Measurements from ENCODE around the gene EMC8.
"Not testable (repeated sequence)": the region's sequence is repeated elsewhere in the genome, so short reads cannot be mapped to it uniquely, and the experiment has no call there.

Gene EMC8

DNA sequence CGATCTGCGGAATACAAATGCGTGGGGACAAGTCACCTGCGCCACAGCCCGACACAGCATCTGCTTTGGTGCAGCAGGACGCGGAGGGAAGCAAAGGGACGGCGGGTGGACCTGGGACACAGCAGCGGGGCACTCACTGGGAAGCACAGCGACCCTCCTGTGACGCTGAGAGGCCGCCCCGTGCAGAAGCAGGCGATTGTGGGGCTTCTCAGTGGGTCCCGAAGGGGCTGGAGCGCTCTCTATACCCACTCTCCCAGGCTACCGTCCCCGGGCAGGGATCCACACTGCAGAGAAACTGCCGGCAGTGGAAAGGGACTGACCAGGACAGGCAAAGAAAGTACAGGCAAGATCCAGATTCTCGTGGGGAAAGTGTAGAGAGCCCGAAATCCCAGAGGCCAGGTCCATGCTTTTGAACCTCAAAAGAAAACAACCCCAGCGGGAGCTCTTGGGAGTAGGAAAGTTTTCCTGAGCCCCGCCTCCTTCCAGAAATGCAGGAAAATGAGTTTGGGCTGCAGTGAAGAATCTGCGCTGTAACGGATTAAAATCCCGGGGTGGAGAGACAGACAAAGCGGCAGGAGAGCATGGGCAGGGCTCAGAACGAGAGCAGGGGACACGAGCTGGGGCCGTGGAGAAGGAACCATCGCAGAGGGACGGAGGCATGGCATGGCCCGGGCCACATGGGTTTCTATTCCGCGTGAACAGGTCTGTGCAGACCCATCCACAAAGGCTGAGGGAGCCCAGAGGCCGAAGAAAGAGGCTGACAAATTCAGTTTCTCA, 12.9 kb upstream of the EMC8 start:
- DNase-seq: no peak

DNA sequence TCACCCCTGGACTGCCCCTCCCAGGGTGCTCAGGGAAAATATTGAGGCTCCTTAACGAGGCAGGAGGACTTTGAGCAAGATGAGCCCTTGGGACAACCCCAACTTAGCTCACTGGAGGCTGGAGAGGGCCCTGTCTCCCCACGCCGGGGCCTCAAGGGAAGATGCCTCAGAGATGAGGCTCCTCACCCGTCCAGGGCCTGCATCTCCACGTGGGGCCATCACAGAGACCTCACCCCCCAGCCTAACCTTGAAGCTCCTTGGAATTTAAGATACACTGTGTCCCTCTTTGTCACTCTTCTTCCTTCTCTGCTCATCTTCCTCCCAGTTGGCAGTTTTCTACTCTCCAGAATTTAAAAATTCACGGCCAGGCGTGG, 11.4 kb upstream of the EMC8 start:
- DNase-seq: no peak

DNA sequence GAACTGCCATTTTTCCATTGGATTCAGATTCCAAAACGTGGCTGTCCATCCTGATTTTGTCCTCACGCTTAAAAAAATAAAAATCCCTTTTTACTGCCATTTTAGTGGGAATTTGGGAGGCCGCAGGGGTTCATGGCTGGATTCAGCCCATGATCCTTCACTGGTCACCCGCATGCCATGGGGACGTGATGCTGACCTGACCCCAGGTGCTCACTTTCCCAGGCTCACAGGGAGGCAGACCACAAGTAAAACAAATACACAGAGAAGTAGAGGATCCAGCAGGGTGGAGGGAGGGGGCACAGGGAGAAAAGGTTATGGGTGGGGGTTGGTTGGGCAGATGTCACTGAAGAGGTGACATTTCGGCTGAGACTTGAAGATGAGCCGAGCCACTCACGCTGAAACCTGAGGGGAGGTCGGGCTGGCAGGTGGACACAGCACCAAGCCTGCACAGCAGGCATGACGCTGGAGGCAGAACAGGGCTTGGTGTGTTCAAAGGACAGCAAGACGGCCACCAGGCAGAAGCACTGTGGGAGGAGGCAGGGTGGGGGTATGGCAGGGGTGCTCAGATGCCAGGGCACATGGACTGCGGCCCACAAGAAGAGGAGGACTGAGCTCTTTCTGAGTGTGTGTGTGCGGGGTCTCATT, 10.9 kb upstream of the EMC8 start:
- no peak for DNase-seq

DNA sequence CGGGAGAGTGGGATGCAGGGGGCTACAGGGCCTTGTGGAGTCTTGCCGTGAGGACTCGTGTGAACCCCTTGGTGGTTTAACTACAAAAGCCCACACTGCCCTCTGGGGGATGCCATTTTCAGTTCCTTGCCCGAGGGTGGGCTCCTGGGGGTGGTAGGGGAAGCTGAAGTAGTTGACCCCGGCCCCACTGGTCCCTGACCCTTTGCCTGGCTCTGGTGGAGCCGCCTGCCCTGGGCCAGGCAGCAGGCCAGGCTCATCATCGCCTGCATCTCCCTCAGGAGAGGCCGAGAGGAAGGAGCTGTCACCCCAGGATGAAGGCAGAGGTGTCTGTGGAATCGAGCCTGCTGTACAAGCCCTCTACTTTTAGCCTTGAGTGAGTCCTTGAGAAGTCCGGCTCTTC, 10.3 kb upstream of the EMC8 start:
- no peak for DNase-seq

DNA sequence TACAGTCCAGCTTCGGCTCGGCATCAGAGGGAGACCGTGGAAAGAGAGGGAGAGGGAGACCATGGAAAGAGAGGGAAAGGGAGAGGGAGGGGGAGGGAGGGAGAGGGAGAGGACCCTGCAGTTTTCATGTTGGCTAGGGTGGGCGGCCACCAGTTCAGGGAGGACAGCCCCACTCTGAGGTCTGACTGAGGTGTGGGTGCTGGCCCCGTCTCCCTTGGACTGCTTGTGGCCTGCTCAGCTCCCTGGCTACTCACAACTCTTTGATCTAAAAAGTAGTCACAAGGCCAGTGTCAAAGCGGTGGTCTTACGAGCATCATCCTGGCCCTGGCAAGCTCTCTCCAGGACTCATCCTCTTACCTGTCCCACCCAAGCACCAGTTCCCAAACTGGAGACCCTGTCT, 9.6 kb upstream of the EMC8 start:
- no peak for DNase-seq

DNA sequence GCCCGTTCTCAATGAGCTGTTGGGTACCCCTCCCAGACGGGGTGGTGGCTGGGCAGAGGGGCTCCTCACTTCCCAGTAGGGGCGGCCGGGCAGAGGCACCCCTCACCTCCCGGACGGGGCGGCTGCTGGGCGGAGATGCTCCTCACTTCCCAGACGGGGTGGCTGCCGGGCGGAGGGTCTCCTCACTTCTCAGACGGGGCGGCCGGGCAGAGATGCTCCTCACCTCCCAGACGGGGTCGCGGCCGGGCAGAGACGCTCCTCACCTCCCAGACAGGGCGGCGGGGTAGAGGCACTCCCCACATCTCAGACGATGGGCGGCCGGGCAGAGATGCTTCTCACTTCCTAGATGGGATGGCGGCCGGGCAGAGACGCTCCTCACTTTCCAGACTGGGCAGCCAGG, 8.8 kb upstream of the EMC8 start:
- DNase-seq: not testable (repeated sequence)

DNA sequence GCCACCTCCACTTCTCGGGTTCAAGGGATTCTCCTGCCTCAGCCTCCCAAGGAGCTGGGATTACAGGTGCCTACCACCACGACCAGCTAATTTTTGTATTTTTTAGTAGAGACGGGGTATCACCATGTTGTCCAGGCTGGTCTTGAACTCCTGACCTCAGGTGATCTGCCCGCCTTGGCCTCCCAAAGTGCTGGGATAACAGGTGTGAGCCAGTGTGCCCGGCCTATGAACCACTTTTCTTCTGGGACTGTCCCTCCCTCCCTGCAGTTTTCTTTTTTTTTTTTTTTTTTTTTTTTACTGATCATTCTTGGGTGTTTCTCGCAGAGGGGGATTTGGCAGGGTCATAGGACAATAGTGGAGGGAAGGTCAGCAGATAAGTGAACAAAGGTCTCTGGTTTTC, 8.0 kb upstream of the EMC8 start:
- not testable (repeated sequence) for DNase-seq

DNA sequence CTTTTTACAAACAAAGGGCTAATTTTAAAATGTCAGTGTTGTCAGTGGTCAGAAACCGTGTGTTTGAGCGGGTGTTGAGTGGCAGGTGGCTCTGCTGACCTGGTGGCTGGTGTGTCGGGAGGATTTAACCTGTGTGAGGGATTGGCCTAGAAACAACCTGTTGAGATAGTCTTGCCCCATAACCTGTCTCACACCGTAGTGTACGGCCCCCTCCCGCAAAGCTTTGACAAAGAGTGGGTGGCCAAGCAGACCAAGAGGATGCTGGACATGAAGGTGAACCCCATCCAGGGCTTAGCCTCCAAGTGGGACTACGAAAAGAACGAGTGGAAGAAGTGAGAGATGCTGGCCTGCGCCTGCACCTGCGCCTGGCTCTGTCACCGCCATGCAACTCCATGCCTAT, 7.2 kb upstream of the EMC8 start:
- no peak for DNase-seq

DNA sequence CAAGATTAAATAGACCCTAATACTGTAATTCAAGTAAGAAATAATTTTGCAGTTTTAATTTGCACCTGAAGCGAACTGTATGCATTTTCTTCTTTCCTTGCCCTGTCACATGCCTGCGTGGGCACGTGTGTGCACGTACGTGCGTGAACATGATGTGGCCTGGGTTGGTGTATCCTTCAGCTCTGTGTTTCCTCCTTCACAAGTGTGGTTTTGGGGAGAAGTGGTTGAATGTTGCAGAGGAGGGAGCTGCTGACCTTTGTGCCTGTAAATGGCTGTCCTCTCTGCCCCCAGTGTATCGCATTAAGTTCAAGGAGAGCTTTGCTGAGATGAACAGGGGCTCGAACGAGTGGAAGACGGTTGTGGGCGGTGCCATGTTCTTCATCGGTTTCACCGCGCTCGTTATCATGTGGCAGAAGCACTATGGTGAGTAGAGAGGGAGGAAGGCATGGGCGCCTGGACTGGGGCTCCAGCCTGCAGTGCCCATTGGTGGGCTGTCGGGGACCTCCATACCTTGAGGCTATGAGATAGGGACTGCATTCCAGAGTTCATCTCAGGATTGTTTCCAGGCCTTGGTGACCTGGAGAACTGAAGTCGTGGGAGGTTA, 6.2 kb upstream of the EMC8 start:
- DNase-seq: no peak

DNA sequence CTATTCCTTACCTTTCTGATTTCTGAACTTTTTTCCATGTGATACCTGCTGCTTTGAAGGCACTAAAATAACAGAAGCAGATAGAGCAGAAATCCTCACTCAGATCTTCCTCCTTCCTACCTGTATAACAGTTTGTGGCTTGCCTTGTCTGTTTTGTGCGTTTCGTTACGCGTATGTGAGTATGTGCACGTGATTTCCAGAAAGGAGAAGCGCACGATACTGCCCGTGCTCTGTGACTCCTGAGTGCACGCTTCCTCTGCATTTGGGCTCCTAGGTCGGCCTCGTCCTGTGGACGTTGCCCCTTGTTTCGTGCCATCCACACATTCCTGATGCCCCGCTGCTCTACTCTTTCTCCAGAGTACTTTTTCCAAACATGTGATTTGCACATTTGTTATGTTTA, 4.2 kb upstream of the EMC8 start:
- no peak for DNase-seq

DNA sequence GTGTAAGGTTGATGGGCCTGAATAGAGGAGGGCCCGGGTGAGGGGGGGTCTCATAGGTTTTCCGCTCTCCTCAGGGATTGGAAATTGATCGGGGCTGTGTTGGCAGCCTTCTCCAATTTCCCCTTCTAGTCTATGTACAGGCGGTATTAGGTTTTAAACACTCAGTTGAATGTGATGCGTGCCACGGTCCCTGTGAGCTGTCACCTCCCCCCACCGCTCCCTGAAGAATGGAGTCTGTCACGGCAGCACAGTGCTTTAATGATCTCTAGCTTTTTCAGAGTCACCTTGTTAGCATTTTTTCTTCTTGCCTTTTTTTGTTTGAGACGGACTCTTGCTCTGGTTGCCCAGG, 951 bp upstream of the EMC8 start:
- DNase-seq: no peak

DNA sequence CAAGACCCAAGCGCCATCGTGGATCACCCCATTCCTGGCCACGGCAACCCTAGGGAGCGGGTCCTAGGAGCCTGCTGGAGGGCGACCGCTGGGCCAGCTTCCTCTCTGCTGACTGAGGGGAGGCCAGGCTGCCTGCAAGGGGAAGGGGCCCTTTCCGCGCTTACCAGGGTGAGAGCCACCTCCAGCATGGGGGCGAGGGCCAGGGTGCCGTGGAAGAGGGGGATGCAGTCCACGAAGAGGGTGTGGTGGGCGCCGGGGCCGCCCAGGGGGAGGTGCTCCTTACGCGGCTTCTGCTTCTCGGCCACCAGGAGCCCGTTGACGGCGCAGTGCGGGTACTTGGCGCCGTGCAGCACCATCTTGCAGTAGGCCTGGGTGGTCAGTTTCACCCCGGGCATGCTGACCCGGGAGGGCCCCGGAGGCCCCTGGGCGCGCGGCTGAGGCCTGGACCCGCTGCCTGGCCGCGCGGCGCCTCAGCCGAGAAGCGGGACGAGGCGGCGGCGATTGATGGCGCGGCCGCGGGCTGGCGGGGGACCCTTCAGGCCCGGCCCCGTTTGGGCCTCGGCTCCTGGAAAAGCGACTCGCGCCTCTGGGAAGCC, 345 bp downstream of the EMC8 start:
- no peak for DNase-seq

DNA sequence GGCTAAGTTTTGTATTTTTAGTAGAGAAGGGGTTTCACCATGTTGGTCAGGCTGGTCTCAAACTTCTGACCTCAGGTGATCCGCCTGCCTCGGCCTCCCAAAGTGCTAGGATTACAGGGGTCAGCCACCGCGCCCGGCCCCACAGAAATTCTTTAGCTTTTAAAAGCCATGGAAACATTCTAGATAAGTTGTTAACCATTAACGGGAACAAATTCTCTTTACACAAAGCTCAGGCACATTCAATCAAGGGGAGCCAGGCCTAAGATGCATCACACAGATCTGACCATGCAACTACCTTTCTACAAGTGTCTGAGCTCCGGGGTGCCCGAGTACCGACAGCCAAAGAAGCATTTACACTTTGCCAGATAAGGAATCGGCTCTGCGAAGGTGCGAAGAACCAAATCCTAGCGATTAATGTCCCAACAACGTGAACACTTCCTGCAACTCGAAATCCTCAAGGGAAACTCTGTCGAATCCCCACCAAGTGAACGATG, 1.0 kb downstream of the EMC8 start:
- DNase-seq: no peak

DNA sequence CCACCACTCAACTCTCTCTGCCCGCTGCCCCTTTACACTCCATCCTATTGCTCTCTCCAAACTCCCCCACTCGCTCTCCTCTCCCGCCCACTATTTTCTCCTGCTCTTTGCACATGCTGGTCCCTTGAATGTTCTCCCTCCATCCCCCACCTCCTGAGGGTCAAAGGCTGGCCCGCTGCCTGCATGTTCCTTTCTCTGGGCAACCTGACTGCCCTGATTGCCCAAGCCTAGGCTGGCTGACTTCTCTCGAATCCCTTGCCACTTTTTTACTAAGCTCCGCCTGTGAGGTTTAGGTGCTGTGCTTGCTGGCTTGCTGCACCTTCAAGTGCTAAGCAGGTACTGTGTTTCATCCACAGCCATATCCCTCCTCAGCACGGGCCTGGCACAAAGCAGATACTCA, 2.7 kb downstream of the EMC8 start:
- no peak for DNase-seq

DNA sequence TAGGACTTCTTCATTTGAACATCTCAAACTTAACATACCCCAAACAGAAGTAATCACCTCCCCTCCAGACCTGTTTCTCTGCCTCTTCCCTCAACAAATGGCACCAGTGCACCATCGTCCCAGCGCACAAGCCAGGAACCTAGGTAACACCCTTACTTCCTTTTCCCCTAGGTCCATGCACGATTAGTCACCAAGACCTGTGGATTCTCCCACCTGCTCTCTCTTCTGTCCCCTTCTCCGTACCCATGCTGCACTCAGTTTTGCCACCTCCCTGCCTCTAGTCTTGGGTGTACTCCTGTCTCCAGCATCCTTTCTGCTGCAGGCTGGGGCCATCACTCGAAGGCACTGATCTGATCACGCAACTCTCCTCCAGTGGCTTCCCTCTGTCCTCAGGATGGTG, 3.2 kb downstream of the EMC8 start:
- no peak for DNase-seq

DNA sequence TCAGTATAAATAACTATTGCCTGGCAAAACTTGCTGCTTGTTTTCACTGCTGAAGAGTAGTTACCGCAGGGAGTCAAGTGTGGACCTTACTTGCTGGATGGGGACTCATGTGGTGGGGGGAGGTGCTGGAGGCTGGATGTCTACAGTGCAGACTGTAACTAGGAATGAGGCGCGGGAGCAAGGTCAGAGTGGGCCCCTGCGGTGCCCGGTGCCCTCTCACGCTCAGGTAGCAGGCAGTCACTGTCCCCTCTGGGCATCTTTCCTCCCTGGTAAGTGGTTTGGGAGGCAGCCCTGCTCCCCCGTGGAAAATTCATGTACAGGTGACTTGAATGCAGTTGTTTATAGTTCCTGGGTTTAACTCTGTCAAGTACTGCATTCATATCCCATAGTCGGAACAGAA, 4.6 kb downstream of the EMC8 start:
- no peak for DNase-seq

DNA sequence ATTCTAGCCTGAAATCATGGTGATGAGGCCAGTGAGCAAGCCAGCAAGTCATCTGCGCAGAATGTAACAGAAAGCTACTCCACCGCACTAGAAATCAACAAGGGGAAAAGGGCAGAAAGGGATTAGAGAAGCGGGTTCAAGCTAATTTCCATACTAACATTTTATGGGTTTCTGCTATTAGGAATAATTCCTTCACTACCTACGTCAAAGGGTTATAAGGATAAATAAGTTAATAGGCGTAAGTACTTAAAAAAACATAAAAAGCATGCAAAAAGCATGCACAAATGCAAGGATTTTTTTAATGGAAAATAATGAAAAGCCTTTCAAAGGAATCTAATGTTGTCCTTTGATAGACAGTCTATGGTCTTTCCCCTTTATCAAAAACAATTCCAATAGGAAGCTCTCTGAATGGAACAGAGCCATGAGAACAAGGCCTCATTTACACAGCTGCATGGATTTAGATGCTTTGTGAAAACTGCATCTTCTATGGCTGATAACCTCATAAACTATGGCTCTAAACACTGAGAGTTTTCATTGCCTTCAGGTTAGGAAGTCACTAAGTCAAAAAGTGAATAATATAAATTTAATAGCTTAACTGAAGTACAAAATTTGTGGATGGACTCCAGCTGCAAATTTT, 5.6 kb downstream of the EMC8 start:
- no peak for DNase-seq

DNA sequence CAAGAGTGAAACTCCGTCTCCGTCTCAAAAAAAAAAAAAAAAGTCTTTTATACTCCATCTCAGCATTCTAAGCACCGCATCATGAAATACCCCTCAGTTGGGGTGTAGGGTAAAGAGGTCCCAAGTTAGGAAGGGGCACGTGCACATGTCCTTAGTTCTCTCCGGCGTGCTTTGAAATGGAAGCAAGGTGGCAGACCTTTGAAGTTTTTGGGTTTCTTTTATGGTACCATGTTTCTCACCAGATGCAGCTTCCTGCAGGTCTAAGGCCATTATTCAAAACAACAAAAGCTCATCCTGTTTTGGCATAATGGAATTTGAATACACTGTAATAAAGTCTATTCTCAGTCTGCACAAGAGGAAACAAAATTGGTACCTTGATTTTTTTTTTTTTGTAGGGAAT, 9.6 kb downstream of the EMC8 start:
- no peak for DNase-seq

DNA sequence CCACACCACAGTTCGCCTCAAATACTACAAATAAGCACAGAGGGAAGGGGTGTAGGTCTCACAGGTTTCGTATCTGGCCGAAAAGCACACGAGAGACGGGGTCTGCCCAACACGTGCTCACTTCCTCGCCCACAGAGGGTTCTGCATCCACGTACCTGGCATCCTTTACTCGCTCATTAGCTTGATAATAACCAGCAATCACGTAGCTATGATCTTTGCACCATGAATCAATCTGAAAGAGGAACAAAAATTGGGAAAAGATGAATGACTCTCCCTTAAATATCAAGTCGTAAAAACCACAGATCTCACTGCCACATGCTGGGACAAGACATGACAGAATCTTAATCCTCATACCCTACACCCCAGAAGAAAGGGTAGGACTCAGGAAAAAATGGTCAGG, 10.5 kb downstream of the EMC8 start:
- DNase-seq: no peak

DNA sequence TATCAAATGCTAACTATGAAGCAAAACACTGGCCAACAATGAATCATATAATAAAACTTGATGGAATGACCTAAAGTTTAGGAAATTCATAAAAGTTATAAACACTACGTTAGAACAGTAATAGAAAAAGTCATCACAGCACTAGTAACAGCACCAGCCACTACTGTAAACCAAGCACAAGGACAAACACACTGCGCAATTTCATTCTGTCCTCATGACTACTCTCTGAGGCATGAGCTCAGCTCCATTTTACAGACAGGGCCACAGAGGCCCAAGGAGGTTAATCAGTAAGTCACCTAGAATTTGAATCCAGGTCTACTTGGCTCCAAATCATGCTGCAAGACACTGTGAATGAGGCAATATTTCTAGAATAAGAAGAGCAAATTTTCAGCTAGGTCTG, 13.4 kb downstream of the EMC8 start:
- DNase-seq: no peak

DNA sequence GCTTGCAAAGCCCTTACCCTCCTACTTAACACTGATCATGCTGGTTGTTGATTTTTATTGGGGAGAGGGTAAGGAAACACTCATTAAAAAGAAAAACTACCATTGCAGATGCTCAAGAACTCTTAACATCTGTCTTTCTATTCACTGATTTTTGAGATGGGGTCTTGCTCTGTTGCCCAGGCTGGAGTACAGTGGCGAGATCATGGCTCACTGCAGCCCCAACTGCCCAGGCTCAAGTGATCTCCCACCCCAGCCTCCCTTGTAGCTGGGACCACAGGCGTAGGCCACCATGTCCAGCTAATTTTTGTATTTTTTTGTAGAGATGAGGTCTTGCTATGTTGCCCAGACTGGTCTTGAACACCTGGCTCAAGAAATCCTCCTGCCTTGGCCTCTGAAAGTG, 14.5 kb downstream of the EMC8 start:
- no peak for DNase-seq

DNA sequence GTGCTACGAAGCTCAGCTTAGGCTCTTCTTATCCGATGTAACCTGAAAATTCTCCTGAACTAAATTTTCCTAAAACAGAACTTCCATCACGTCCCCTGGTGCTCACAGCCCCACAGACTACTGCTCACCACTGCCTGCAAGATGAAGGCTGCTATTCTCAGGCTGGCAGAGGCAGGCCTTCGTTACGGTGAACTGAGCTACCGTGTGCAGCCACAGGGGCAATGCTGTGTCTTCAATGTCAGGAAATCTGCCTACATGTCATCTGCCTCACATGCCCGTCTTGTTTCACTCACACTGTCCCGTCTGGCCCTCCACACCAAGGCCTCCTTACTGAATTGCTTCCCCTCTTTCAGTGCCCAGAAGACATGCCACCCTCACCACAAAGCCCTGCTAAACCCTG, 15.9 kb downstream of the EMC8 start:
- DNase-seq: no peak

DNA sequence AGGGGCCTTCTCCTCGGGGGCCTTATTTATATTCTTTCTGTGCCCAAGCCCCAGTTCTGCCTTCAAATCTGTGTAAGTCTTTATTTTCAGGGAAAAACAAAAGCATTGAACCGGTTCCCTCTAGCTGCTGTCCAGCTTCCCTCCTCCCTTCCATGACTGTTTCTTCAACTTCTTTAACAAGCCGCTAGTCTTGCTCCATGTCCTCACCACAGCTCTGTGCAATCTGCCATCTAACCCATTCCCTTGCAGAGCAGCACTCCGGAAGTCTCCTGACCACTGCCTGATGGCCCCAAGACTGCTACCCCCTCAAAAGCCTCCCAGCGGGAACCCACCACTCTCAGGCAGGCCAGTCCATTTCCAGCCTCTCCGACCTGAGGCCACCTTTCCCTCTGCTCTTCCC, 16.9 kb downstream of the EMC8 start:
- no peak for DNase-seq
